GM18519 (cell line): ENCODE results near the gene RIMBP2.

Experiments used
- ATAC-seq: cut with Tn5 transposase; IDR thresholded peaks from one replicate; pipeline ENCODE4 v1.9.1; 2021; ENCODE audit warnings: mild to moderate bottlenecking, moderate library complexity; ENCODE audit not compliant: unreplicated experiment, low FRiP score

RIMBP2 gene

GRCh38 chr12:130639476-130640424 is 76.3 kb downstream of the RIMBP2 start:
- no peak for ATAC-seq

DNA sequence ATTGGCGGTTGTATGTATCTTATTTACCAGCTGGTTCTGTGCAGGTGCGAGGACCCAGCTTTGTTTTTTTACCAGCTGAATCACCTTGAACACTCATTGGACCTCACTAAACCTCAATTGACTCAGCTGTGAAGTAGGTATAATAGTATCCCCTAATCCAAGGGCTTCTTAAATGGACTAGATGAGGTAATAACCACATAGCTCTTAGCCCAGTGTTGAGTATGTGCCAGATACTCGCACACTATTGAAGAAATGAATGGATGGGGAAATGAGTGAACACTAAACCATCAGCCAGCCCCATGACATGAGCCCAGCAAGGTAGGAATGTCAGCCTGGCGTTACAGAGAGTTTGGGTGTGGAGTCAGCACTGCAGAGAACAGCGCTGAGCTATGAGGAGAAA is 79.7 kb downstream of the RIMBP2 start:
- no peak for ATAC-seq

DNA sequence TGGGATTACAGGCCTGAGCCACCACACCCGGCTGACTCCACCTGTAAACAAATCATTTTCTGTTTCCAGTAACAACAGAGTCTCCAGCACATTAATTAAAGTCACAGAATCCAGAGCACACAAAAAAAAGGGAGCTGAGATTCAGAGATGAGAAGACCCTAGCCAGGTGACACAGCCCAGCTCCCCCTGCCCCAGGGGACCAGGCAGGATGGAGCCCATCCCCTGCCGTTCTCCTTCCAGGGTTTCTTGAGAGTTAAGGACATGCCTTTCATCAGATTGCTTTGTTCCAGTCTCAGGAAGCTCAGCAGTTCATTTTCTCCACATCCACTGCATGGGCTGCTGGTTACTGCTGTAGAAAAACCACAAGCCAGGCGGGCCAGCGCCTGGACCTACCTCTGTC is 81.2 kb downstream of the RIMBP2 start:
- no peak for ATAC-seq

DNA sequence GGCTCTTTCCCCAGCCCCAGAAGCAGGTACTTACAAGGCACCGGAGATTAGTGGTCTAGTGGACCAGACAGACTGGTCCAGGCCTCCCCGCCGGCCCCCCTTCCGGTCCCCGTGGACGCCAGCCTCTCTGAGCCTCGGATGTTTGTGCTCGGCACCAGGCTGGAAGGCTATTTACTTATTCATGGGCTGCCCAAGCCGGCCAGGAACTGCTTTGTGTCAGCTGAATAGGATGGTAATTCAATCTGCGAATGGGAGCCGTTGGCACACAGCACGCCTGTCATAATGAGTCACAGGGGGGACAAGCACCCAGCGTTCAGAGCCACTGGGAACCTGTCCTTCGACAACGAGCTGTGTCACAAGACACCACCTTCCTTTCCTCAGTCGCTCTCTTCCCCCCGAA is 82.3 kb downstream of the RIMBP2 start:
- ATAC-seq = no peak

DNA sequence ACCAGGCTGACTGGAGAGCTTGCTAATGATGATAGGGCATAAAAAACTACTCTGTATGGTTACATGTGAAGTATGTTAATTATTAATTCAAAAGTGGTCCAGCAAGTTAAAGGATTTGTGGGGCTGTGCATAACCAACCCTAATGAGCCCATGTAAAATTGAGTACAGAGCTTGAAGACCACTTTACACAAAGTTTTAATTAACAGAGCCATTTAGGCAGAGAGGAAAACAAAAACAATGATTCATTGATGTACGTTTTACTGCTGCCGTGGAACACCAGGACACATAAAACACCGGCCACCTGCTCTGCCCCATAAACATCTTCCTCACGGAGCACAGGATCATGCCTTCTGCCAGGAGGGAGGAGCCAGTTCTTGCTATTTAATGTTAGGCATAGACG is 83.5 kb downstream of the RIMBP2 start:
- no peak for ATAC-seq

DNA sequence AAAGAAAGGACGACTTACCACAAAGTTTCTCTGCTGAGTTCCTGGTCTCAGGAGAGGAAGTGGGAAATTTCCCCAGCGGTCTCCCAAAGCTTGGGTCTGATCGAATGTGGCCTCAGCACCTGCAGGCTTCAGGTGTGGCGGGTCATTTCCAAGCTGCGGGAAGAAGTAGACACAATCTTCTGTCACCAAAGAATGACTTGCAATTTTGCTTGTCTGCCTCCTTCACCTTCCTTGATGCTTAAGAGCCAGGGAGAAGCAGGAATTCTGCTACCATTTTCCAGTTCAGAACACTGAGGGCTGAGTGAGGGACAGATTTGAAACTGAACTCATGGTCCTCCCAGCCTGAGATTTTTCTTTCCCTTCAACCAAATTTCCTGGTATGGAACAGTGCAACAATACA is 87.8 kb downstream of the RIMBP2 start:
- no peak for ATAC-seq

DNA sequence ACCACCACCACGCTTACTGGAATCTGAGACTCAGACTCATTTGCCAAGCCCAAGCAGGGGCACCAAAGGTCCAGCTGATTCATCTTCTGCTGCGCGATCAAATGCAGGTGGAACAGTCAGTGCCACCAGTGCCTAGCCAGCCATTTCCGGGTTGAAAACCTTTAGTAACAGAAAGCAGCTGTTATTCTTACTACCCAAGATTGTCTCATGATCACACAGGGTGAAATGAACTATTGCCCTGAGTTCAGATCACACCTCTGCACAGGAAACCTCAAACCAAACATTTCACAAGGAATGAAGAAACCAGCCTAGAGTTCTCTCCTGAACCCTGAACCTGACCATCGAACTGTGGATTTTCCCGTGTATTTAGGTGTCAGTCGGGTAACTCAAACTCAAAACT is 88.9 kb downstream of the RIMBP2 start:
- ATAC-seq = no peak

DNA sequence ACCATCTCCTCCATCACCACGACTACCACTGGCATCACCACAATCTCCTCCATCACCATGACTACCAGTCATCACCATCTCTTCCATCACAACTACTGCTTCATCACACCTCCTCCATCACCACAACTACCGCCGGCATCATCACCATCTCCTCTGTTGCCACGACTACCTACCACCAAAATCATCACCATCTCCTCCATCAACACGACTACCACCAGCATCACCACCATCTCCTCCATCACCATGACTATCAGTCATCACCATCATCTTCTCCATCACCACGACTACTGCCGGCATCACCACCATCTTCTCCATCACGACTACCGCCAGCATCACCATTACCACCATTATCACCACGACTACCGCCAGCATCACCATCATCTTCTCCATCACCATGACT is 89.5 kb downstream of the RIMBP2 start:
- ATAC-seq = no peak

DNA sequence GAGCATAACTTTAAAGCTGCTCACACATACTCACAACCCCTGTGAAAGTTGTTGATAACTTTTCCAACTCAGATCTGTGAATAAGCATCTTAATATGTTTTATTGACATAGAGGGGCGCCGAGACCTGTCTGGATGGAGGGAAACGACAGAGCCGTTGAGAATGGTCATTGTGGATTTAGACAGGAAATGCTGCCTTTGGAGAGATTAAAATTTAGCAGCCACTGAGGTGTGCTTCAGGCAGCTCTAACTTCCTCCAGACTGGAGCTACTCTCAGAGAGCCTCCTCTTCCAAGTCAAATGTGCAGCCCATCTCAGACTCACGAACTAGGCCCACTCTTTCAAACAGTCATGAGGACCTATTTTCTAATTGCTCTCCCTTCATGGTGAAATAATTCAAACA is 90.9 kb downstream of the RIMBP2 start:
- no peak for ATAC-seq

- no peak for ATAC-seq
Measured at GRCh38 chr12:130622803-130623202, 93.3 kb downstream of the RIMBP2 start.

- no peak for ATAC-seq
Measured at GRCh38 chr12:130621696-130622298, 94.3 kb downstream of the RIMBP2 start.

GRCh38 chr12:130620756-130621155 is 95.3 kb downstream of the RIMBP2 start:
- ATAC-seq = no peak

DNA sequence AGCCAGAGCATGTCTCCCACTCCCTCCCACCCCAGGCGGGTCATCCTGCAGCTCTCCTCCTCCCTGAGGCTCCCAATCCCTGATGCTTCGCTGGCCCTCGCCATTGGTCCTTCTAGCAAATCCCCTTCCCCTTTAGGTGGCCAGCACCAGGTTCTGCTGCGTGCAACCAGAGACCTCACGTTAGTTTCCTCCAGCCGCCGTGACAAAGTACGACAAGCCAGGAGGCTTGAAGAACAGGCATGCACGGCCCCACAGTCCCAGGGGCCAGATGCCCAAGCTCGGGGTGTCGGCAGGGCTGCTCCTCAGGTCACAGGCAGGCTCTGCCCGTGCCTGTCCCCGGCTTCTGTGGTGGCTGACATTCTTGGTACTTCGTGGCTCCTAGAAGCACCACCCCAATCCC is 95.8 kb downstream of the RIMBP2 start:
- ATAC-seq = no peak

DNA sequence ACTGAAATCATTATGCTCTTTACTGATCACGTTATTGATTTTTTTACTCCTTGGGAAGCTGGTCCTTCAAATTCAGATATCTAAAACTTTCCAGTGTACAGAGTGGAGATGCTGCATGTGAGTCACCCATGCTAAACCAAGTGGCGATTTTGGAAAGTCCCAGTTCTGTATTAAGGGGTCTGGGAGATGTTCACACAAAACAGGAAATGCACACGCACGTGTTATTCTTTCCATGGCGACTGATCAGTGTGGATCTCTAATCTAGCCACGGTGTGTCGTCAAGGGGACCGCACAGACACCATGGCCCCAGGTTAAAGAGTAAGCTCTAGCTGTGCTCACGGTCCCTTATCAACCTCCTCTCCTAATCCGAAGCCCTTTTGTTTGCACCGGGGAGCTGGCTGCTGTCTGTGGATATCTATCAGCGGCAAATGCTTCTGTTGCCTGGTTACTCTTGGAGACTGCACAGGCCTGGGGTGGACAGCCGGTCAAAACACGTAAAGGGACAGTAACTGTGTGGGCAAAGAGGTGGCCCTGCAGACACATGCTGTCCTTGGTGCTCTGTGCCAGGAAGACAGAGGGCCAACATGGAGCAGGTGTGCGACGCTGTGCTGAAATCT is 96.6 kb downstream of the RIMBP2 start:
- no peak for ATAC-seq

GRCh38 chr12:130617219-130617618 is 98.9 kb downstream of the RIMBP2 start:
- no peak for ATAC-seq

GRCh38 chr12:130615861-130616345 is 100.2 kb downstream of the RIMBP2 start:
- no peak for ATAC-seq

GRCh38 chr12:130614530-130614905 is 101.6 kb downstream of the RIMBP2 start:
- no peak for ATAC-seq

DNA sequence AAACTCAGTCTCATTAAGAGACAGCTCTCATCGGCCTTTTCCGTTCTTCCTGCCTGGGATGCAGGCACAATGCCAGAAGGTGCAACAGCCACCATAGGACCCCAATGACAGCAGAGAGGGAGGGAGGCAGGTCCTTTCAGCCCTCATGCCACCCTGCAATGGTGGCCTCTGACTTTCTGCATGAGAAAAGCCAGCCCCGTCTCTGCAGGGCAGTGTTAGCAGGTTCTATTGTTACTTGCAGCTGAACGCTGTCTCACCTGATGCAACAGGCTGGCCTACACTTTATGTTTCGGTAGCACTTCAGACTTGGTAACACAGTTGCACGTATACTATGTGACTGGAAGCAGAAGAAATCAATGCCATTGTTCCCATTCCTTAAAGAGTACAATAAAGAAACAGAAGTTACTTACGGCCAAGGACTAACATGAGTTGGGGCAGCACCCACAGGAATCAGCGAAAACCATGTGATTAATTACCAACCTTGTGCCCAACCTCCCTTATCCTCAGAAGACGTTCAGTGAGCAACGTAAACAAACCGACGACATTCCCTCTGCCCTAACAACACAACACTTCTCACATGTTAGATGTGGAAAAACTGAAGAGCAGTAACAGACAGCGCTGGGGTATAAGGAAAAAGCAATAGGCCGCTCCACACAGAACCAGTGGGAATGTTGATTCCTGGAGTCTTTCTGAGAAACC is 102.1 kb downstream of the RIMBP2 start:
- no peak for ATAC-seq

DNA sequence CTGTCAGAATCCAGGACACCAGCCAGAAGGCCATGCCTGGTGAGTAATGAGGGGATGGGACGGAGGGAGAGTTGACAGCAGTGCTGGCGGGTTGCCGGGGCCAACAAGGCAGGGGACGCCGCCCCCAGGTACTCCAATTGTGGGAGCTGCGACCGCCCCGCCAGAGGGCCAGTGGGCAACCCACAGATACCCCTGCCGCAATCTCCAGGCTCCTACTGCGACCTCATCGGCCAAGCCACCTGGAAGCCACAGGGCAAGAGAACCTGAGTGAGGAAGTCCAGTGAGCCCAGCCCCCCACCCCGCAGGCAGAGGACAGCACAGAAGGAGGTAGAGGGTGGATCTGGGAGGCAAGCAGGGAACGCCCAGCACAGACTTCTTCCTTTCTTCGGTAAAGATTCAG is 103.0 kb downstream of the RIMBP2 start:
- ATAC-seq = no peak

DNA sequence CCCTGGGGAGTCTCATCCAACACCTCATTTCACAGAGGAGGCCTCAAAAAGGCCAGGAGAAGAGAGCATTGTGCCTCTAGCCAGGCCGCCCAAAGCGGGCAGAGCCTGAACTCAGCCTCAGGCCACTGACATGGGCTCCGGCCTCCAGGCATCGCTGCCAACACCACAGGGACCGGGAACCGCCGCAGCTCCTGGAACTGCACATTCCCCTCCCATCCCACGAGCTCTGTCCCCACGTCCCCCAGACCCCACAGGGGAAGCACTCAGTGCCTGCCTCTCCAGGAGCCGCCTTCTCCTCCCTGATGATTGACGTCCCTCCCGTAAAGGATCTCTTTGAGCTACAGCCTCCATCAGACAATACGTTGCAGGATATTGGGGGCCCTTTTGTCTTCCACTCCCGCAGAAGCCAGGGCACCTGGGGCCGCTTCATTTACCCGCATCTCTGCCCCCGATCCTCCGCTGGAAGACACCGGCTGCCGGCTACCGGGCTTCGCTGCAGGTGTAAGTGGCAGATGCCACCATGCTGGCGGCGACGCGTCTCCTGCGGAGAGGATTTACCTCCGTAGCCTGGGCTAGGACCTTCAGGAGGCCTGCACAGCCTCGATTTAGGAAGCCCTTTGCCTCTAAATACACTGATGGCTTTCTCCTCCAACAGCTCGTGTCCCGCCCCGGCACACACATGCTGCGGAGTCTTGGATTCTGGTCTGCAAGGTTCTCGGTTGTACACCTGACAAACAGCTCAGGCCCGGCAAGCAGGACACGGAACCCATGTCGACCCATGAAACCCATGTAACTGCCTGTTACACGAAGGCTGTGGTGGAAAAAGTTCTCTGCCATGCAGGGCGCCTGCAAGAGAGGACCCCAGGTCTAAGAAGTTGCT is 104.8 kb downstream of the RIMBP2 start:
- ATAC-seq = no peak
